AG04450 (cell line): ENCODE measurements around the gene SYT17. TPM values are rescaled to one million over a fixed set of nuclear protein-coding genes. Genes with fewer than 3 reads are reported as not detected.

Source experiments
- CTCF ChIA-PET: fragments of 300-600, 350-600 bp; formaldehyde crosslinking; extraction: SDS; loops from one replicate; lab custom pipeline; 2022; ENCODE audit warnings: antibody characterized with exemption, inconsistent platforms; lab: Charles Lee
- POLR2A ChIA-PET: fragments of 350-600 bp; formaldehyde crosslinking; extraction: SDS; loops from one replicate; lab custom pipeline; 2021; ENCODE audit warnings: antibody characterized with exemption, inconsistent platforms; lab: Yijun Ruan, JAX
- DNase-seq: peaks from one replicate; pipeline ENCODE4 v3.0.0-alpha.2; 2011; ENCODE audit warnings: low read depth, low spot score
- H3K27ac ChIP-seq: one replicate; pipeline ENCODE4 v1.5.1; 2012; ENCODE audit warnings: low read depth, low read length, control low read depth
- H3K27me3 ChIP-seq: one replicate; pipeline ENCODE4 v1.6.0; 2012; ENCODE audit warnings: low read length; ENCODE audit not compliant: control insufficient read depth, insufficient read depth
- H3K4me3 ChIP-seq: 2 replicates; pipeline ENCODE4 v1.5.1; 2011; ENCODE audit warnings: mild to moderate bottlenecking, low read depth, low read length, control low read depth
- H3K9me3 ChIP-seq: 2 replicates; pipeline ENCODE4 v1.5.1; 2012; ENCODE audit warnings: low read length; ENCODE audit not compliant: control insufficient read depth, insufficient read depth
- polyA plus RNA-seq: library from polyadenylated mRNA; depleted of rRNA; stranded (reverse); fragments of >200 nt; gene quantifications from 2 replicates; pipeline ENCODE4 v1.2.3, GENCODE V29; 2011
- TF ChIP-seq, protein P1 (sequence below): IDR thresholded peaks from 2 replicates; pipeline ENCODE4 v1.5.1; 2011; ENCODE audit warnings: low read depth, low read length, control low read depth, inconsistent platforms

Gene SYT17
- polyA plus RNA-seq, 1 experiment, result 0.27 TPM

DNA sequence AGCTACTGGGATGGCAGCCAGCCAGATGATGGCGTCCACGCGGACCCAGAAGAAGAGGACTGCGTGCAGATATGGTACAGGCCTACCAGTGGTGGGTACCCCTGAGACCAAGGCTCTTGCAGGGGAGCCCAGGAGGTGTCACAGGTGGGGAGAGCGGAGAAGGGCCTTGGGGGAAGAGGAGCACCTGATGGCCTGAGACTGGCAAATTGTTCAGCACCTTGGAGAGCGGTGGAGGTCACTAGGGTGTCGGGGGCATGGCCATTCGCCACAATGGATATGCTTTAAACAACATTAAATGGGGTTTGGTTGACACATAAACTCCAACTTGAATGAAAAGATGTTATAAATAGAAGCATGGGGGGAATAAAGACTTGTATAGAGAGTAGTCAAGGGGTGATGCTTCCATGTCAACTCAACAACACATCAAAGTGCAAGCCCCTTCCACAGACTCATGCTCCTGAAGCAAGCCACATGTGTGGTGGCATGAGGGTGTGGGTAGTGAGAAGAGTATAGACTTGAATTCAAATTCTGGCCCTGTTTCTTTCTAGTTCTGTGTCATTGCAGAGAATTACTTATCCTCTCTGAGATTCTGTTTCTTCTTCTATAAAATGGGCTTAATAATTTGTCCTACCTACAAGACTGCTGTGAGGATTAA is 139.7 kb downstream of the SYT17 start:
- H3K4me3 ChIP-seq, result no peak overlapping the region
- POLR2A ChIA-PET, result no interaction called here
- TF ChIP-seq, protein P1, sequence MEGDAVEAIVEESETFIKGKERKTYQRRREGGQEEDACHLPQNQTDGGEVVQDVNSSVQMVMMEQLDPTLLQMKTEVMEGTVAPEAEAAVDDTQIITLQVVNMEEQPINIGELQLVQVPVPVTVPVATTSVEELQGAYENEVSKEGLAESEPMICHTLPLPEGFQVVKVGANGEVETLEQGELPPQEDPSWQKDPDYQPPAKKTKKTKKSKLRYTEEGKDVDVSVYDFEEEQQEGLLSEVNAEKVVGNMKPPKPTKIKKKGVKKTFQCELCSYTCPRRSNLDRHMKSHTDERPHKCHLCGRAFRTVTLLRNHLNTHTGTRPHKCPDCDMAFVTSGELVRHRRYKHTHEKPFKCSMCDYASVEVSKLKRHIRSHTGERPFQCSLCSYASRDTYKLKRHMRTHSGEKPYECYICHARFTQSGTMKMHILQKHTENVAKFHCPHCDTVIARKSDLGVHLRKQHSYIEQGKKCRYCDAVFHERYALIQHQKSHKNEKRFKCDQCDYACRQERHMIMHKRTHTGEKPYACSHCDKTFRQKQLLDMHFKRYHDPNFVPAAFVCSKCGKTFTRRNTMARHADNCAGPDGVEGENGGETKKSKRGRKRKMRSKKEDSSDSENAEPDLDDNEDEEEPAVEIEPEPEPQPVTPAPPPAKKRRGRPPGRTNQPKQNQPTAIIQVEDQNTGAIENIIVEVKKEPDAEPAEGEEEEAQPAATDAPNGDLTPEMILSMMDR, result no peak
- no peak overlapping the region for H3K27ac ChIP-seq
- CTCF ChIA-PET, result interaction anchor here (1.4 kb wide), 1 partner anchor 12 kb away, joined by 4 read pairs; no protein-coding TSS in a partner anchor
- no peaks in the 10 kb centered on the region for H3K27me3 ChIP-seq
- H3K9me3 ChIP-seq, result no peaks in the 10 kb centered on the region
- DNase-seq, result no peak

DNA sequence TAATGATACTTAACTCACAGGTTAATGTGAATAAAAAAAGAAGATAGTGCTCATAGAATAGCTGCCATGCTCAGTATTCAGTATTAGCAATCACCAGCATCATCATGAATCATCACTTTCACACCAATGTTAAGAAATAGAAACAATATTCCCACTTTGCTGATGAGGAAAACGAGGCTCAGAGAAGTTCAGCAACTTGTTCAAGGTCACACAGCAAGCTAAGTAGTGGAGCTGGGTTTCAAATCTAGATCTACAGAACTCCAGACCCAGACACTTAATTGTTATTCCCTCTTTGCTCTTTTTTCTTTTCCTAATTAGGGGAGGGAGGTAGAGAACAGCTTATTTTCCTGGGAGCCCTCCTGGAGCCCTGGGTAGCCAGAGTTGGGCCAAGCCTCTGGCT is 140.4 kb downstream of the SYT17 start:
- H3K27me3 ChIP-seq, result no peaks in the 10 kb centered on the region
- H3K27ac ChIP-seq, result no peak overlapping the region
- H3K9me3 ChIP-seq, result no peaks in the 10 kb centered on the region
- H3K4me3 ChIP-seq, result no peak overlapping the region
- DNase-seq, result no peak
- CTCF ChIA-PET, result interaction anchor here (1.4 kb wide), 1 partner anchor 12 kb away, joined by 4 read pairs; no protein-coding TSS in a partner anchor
- POLR2A ChIA-PET, result no interaction called here
- TF ChIP-seq, protein P1, result no peak

DNA sequence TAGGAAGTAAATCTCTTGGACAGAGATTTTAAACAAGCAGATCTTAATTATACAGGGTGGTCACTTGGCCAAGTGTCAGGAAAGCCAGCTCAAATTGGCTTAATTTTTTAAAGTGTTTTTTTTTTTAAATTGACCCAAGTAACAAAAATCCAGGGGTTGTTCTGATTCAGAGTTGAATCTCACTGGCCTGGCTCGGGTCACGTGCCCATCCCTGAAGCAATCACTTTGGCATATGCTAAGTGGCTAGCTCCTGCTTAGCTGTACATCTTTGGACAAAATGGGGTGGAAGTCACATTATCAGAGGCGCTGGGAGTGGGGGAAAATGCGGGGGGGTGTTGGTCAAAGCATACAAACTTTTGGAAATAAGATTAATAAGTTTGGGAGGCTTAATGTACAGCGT is 141.1 kb downstream of the SYT17 start:
- POLR2A ChIA-PET, result no interaction called here
- Histone ChIP-seq H3K9me3 (no peaks in the 10 kb centered on the region), H3K4me3 (no peak overlapping the region), H3K27me3 (no peaks in the 10 kb centered on the region), H3K27ac (no peak overlapping the region)
- CTCF ChIA-PET, result interaction anchor here (1.4 kb wide), 1 partner anchor 11 kb away, joined by 4 read pairs; no protein-coding TSS in a partner anchor
- DNase-seq, result no peak
- TF ChIP-seq, protein P1, result no peak

DNA sequence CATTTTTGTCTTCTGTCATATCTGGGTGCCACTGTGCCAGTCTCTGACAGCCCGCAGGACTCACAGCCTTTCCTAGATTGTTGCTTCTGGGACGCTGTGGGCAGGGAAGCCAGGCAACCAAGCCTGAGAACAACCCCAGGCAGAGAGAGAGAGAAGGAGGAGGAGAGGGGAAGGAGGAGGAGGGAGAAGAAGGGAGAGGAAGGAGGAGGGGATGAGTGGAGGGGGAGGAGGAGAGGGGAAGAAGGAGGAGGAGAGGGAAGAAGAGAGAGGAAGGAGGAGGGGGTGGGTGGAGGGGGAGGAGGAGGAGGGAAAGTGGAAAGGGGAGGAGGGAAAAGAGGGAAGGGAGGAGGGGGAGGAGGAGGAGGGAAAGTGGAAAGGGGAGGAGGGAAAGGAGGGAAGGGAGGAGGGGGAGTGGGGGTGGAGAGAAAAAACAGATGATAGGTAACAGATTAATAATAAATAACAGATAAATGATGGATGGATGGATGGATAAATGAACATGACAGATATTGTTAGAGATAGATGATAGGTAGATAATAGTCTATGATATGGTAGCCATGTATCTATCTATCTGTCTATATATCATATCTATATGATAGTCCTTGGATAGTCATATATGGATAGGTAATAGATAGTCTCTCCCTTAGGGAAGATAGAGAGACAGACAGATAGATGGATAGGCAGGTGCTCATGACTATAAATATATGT is 146.8 kb downstream of the SYT17 start:
- no peaks in the 10 kb centered on the region for H3K9me3 ChIP-seq
- no peaks in the 10 kb centered on the region for H3K27me3 ChIP-seq
- ChIA-PET CTCF (no interaction called here), POLR2A (no interaction called here)
- TF ChIP-seq, protein P1, result no peak
- no peak overlapping the region for H3K4me3 ChIP-seq
- DNase-seq, result no peak
- no peak overlapping the region for H3K27ac ChIP-seq

DNA sequence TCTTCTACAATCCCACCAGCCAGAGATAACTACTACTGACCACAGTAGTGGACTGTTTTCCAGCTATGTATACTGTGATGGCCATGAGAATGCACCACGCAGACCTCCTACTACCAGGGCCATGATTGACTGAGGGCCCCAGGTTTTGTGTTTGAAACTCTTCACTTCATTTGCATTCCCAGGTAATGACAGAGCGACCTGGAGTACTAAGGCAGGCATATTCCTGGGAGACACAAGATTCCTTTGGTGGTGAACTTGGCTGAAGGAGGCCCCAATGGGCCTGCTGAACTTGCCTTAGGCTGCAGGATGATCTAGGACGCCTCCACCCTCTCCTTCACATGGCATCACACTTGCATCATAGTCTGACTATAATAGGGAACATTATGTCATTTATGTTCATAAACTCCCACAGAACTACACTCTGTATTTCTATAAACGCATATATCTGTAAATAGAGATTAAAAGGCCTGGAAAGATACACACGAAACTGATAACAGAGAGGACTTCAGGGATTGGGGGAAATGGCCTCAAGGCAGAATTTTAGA is 147.9 kb downstream of the SYT17 start:
- DNase-seq, result no peak
- Histone ChIP-seq H3K27ac (no peak overlapping the region), H3K9me3 (no peaks in the 10 kb centered on the region), H3K4me3 (no peak overlapping the region), H3K27me3 (no peaks in the 10 kb centered on the region)
- TF ChIP-seq, protein P1, result no peak
- ChIA-PET CTCF (no interaction called here), POLR2A (no interaction called here)
